ENCODE measurements around the gene CAPN2.

DNA sequence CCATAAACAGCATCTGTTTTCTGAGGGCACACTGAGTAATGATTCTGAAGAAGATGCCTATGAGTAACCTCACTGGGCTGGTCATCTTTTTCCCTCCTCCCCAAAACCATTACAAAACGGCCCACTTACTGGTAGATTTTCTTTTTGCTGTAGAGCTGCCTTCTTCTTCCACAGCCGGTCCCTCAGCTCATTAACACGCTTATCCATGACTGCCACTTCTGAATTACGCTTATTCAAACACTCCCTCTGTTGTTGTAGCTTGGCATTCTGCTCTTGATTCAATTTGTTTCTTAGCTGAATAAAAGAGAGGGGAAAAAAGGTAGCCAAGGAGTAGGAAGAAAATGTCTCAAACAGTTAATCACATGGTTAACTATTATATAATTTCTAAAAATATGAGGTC is 90.3 kb downstream of the CAPN2 start:
- TF ChIP-seq POLR2A (IDR thresholded peaks at IDR 0.05; ENCODE audit: low read length) (no peak), GATA1 (IDR thresholded peaks at IDR 0.05; ENCODE audit: low read depth, low read length) (no peak)
